Liver (tissue), 3 donors: ENCODE data around the gene ARHGEF28.

Source experiments
- ATF3 ChIP-seq: IDR thresholded peaks from 2 replicates; pipeline ENCODE4 v1.6.1; 2016; ENCODE audit warnings: antibody characterized with exemption
- CTCF ChIP-seq: fragments of 150-350 bp; IDR thresholded peaks from 2 replicates; pipeline ENCODE4 v1.5.1; 2017; ENCODE audit warnings: improper control_type of control experiment, low read depth, low read length; ENCODE audit not compliant: missing input control
- GABPA ChIP-seq, 2 donors: IDR thresholded peaks in 1 of 2; conservative IDR thresholded peaks in 1 of 2; 2 replicates each; pipeline ENCODE4 v1.6.1; 2016; ENCODE audit warnings: antibody characterized with exemption in 2 of 2, mild to moderate bottlenecking in 1 of 2, moderate library complexity in 1 of 2
- JUND ChIP-seq, 2 donors: IDR thresholded peaks; 2 replicates each; pipeline ENCODE4 v1.6.1; 2016; ENCODE audit warnings: antibody characterized with exemption in 2 of 2
- MAX ChIP-seq: IDR thresholded peaks from 2 replicates; pipeline ENCODE4 v1.6.1; 2016; ENCODE audit warnings: antibody characterized with exemption
- NR2F2 ChIP-seq: IDR thresholded peaks from 2 replicates; pipeline ENCODE4 v1.6.1; 2016; ENCODE audit warnings: antibody characterized with exemption
- RAD21 ChIP-seq, 2 donors: IDR thresholded peaks; 2 replicates each; pipeline ENCODE4 v1.6.1; 2016; ENCODE audit warnings: antibody characterized with exemption in 2 of 2, mild to moderate bottlenecking in 2 of 2
- REST ChIP-seq: IDR thresholded peaks from 2 replicates; pipeline ENCODE4 v1.6.1; 2016; ENCODE audit warnings: antibody characterized with exemption, mild to moderate bottlenecking
- RXRA ChIP-seq, 2 donors: IDR thresholded peaks; 2 replicates each; pipeline ENCODE4 v1.6.1; 2017 to 2018; ENCODE audit warnings: antibody characterized with exemption in 2 of 2, mild to moderate bottlenecking in 1 of 2
- SP1 ChIP-seq: IDR thresholded peaks from 2 replicates; pipeline ENCODE4 v1.6.1; 2018; ENCODE audit warnings: antibody characterized with exemption, mild to moderate bottlenecking
- TAF1 ChIP-seq: conservative IDR thresholded peaks from 2 replicates; pipeline ENCODE4 v1.6.1; 2016; ENCODE audit warnings: antibody characterized with exemption, mild to moderate bottlenecking
- YY1 ChIP-seq: IDR thresholded peaks from 2 replicates; pipeline ENCODE4 v1.6.1; 2016; ENCODE audit warnings: antibody characterized with exemption, mild to moderate bottlenecking
- TF ChIP-seq, protein P1 (sequence below): IDR thresholded peaks from 2 replicates; pipeline ENCODE4 v1.6.1; 2016; ENCODE audit warnings: antibody characterized with exemption
- donor health status: healthy.
- donor health status: healthy.

GRCh38 chr5:73835726-73836125 is 209.7 kb downstream of the ARHGEF28 start:
- TF ChIP-seq JUND (IDR thresholded peaks at IDR 0.05) (no peak), CTCF (no peak), REST (no peak), SP1 (no peak), TAF1 (no peak), RAD21 (IDR thresholded peaks at IDR 0.05) (no peak), RXRA (IDR thresholded peaks at IDR 0.05) (no peak), GABPA (IDR thresholded peaks at IDR 0.05 in 1 of 2, conservative IDR thresholded peaks at IDR 0.05 in 1 of 2) (no peak), MAX (no peak), YY1 (no peak), ATF3 (no peak), NR2F2 (no peak)
- TF ChIP-seq, protein P1, sequence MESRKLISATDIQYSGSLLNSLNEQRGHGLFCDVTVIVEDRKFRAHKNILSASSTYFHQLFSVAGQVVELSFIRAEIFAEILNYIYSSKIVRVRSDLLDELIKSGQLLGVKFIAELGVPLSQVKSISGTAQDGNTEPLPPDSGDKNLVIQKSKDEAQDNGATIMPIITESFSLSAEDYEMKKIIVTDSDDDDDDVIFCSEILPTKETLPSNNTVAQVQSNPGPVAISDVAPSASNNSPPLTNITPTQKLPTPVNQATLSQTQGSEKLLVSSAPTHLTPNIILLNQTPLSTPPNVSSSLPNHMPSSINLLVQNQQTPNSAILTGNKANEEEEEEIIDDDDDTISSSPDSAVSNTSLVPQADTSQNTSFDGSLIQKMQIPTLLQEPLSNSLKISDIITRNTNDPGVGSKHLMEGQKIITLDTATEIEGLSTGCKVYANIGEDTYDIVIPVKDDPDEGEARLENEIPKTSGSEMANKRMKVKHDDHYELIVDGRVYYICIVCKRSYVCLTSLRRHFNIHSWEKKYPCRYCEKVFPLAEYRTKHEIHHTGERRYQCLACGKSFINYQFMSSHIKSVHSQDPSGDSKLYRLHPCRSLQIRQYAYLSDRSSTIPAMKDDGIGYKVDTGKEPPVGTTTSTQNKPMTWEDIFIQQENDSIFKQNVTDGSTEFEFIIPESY, result no peak
